Esophagus (tissue), 2 donors: ENCODE measurements around the gene OOSP3. TPM values are rescaled to one million over a fixed set of nuclear protein-coding genes. Genes with fewer than 3 reads are reported as not detected.
A peak's percentile ranks its signal among the peaks of the same experiment; 100 is the strongest.
"Not testable (repeated sequence)": the region's sequence is repeated elsewhere in the genome, so short reads cannot be mapped to it uniquely, and the experiment has no call there.

Source experiments
- H3K27ac ChIP-seq, 2 donors: one replicate each; pipeline ENCODE4 v1.5.1; 2013; ENCODE audit warnings: low read depth in 2 of 2, mild to moderate bottlenecking in 2 of 2, inconsistent platforms in 1 of 2, low read length in 1 of 2, moderate library complexity in 1 of 2
- H3K27me3 ChIP-seq, 2 donors: one replicate each; pipeline ENCODE4 v1.6.1; 2013; ENCODE audit warnings: low read length in 2 of 2, control low read depth in 1 of 2, mild to moderate bottlenecking in 1 of 2; ENCODE audit not compliant: insufficient read depth in 2 of 2, control insufficient read depth in 1 of 2
- H3K36me3 ChIP-seq, 2 donors: one replicate each; pipeline ENCODE4 v1.6.1; 2013; ENCODE audit warnings: low read length in 1 of 2; ENCODE audit not compliant: control insufficient read depth in 2 of 2, insufficient read depth in 2 of 2
- H3K4me1 ChIP-seq, 2 donors: one replicate each; pipeline ENCODE4 v1.6.1; 2013; ENCODE audit warnings: low read length in 1 of 2; ENCODE audit not compliant: control insufficient read depth in 2 of 2, insufficient read depth in 2 of 2
- H3K4me3 ChIP-seq, 2 donors: one replicate each; pipeline ENCODE4 v1.5.1; 2013; ENCODE audit warnings: low read length in 2 of 2, mild to moderate bottlenecking in 2 of 2, low read depth in 1 of 2, moderate library complexity in 1 of 2
- H3K9me3 ChIP-seq, 2 donors: one replicate each; pipeline ENCODE4 v1.6.1; 2013; ENCODE audit warnings: mild to moderate bottlenecking in 2 of 2, low read depth in 1 of 2, low read length in 1 of 2, moderate library complexity in 1 of 2; ENCODE audit not compliant: control insufficient read depth in 2 of 2, insufficient read depth in 1 of 2
- WGBS, 2 donors: extraction: QIAGEN DNeasy Blood & Tissue Kit; methylation state at CpG; one replicate each; pipeline ENCODE4 v1.1.7; 2013; 5-methylcytosine and 5-hydroxymethylcytosine counted together
- polyA plus RNA-seq, 2 donors: library from polyadenylated mRNA; stranded (reverse); fragments of 200-250 nt; gene quantifications; one replicate each; pipeline ENCODE4 v1.2.3, GENCODE V29; 2013
- donor health status: healthy with polysubstance abuse.
- donor health status: Bipolar disorder and iron deficiency.

Gene OOSP3
- polyA plus RNA-seq, 2 donors: not detected

DNA sequence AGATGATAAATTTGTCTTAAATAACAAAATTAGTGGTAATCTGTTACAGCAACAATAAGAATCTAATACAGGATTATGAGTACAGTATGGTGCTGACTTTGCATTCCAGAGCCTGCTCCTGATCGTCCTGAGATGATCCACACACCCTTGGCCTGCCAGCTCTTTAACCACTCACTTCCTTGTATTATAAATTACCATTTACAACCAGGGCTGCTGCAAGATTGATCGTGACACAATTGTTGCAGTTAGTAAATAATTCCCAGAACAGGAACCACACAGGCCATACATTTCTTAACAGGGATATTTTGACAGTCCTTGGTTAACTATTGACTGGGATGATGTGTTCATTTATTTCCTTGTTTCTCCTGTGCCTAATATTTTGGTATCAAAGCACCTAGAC is 29.5 kb upstream of the OOSP3 start:
- Histone ChIP-seq H3K4me1 (peaks cover 0 to 2% of the 10 kb centered on the region in 2 donors), H3K9me3 (no peaks in the 10 kb centered on the region), H3K4me3 (no peak overlapping the region), H3K36me3 (no peaks in the 10 kb centered on the region), H3K27ac (no peak overlapping the region), H3K27me3 (no peaks in the 10 kb centered on the region)
- 15% methylated on average over 2 of the region's 2 CpGs for WGBS, 2 donors

DNA sequence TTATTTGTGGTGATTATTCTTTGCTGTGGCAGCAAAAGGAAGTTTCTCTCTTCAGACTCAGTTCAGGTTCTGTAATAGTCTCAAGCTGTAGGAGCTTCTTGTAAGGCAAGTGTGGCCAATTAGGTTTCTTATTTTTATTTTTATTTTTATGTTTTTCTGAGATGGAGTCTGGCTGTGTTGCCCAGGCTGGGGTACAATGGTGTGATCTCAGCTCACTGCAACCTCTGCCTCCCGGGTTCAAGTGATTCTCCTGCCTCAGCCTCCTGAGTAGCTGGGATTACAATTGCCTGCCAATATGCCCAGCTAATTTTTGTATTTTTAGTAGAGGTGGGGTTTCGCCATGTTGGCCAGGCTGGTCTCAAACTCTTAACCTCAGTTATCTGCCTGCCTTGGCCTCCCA is 29.0 kb upstream of the OOSP3 start:
- H3K4me3 ChIP-seq, H3K4me1 ChIP-seq, H3K27ac ChIP-seq, H3K27me3 ChIP-seq, H3K9me3 ChIP-seq, H3K36me3 ChIP-seq: not testable (repeated sequence)
- 91 to 98% methylated on average over 2 of the region's 2 CpGs for WGBS, 2 donors

DNA sequence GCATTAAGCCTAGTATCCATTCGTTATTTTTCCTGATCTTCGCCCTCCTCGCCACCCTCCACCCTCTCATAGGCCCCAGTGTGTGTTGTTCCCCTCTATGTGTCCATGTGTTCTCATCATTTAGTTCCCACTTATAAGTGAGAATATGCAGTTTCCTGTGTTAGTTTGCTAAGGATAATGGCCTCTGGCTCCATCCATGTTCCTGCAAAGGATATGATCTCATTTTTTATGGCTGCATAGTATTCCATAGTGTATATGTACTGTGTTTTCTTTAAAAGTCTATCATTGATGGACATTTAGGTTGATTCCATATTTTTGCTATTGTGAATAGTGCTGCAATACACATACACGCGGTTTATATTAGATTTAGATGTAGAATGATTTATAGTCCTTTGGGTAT is 27.2 kb upstream of the OOSP3 start:
- H3K36me3 ChIP-seq, H3K27me3 ChIP-seq, H3K9me3 ChIP-seq, H3K27ac ChIP-seq, H3K4me1 ChIP-seq, H3K4me3 ChIP-seq: not testable (repeated sequence)
- WGBS, 2 donors: 89 to 90% methylated on average over 5 of the region's 5 CpGs

DNA sequence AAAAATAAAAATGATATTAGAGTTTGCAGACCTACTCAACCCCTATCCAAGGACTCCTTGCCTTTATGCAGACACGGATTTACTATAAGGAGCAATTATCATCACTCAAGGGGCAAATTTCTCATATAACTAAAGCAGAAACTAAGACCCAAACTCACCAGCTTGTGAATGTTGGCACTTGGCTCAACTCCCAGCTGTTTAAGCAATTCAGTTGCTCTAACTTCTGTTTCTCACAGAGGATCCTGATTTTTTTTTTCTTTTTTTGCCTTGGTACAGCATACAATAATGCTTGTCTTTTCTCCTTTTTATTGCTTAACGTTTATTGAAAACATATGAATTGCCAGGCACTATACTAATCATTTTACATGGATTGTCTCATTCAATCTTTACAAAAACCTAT is 23.7 kb upstream of the OOSP3 start:
- 44 to 65% methylated on average over 2 of the region's 2 CpGs for WGBS, 2 donors
- Histone ChIP-seq H3K4me3 (no peak overlapping the region), H3K9me3 (no peaks in the 10 kb centered on the region), H3K27ac (no peak overlapping the region), H3K27me3 (no peaks in the 10 kb centered on the region), H3K4me1 (no peaks in the 10 kb centered on the region), H3K36me3 (no peaks in the 10 kb centered on the region)

DNA sequence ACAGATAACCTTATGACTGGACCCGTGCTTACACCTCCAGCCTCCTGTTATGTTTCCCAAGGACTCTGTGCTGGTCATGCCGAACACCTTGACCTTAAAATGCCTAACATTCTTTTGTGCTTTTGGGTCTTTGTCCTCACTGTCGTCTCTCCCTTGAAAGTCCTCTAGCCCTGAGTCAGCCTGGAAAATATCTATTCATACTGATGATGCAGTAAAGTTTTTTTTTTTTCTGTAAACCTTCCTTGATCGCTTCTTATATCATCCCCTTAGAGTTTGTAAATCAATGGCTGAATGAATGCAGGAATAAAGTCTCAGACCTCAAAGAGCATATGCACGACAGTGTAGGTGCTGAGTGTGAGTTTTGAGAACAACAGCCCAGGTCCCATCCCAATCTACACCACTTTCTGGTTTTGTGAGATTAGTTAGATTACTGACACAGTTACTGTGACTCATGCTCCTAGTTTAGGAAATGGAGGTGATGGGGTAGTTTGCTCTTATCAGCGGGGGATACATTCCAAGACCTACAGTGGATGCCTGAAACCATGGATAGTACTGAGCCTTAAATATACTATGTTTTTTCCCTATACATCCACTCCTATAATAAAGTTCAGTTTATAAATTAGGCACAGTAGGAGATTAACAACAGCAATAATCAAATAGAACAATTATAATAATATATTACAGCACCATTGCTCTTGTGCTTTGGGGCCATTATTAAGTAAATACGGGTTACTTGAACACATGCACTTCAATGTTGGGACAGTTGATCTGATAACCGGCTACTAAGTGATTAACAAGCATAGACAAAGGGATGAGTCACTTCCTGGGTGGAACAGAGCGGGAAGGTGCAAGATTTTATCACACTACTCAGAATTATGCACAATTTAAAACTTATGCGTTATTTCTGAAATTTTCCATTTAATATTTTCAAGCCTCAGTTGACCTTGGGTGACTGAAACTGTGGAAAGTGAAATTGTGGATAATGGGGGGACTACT is 20.8 kb upstream of the OOSP3 start:
- Histone ChIP-seq H3K4me1 (no peaks in the 10 kb centered on the region), H3K36me3 (no peaks in the 10 kb centered on the region)
- WGBS, 2 donors: 56 to 61% methylated on average over 10 of the region's 10 CpGs

DNA sequence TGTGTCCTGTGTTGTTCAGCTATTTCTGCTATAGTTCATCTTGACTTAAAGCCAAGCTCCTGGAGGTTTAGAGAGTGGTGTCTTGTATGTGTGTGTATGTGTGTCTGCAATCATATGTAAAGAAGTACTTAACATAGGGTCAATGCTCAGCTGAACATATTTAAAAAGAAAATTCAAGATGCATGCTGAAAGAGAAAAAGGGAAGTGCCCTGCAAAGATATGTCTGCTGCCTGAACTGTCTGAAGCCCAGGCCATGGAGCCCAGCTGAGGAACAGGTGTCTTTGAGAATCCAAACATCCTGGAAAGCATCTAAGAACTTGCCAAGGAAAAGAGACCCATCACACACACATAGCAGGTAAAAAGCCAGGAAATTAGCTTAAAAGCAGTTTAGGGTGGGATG is 18.9 kb upstream of the OOSP3 start:
- Histone ChIP-seq H3K4me1 (no peaks in the 10 kb centered on the region), H3K9me3 (no peaks in the 10 kb centered on the region), H3K36me3 (no peaks in the 10 kb centered on the region), H3K27me3 (no peaks in the 10 kb centered on the region), H3K4me3 (no peak overlapping the region), H3K27ac (no peak overlapping the region)

More for the DNA sequence above, 20.8 kb upstream of the OOSP3 start:
- Histone ChIP-seq H3K4me3 (no peak overlapping the region), H3K27ac (no peak overlapping the region), H3K9me3 (no peaks in the 10 kb centered on the region), H3K27me3 (no peaks in the 10 kb centered on the region)

DNA sequence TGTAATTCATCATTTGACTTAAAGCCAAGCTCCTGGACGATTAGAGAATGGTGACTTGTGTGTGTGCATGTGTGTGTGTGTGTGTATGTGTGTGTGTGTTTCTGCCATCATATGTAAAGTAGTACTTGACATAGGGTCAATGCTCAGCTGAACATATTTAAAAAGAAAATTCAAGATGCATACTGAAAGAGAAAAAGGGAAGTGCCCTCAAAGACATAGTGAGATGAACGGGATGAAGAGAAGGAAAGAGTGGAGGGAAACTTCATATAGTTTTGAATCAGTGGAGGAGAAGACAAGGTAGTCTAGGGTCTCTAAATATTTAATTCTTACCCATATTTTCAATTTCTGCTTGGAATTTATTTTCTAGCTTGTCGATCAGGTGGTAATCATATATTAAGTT is 16.3 kb upstream of the OOSP3 start:
- H3K9me3 ChIP-seq: no peaks in the 10 kb centered on the region
- no peaks in the 10 kb centered on the region for H3K4me1 ChIP-seq
- H3K36me3 ChIP-seq: no peaks in the 10 kb centered on the region
- 66 to 79% methylated on average over 3 of the region's 3 CpGs for WGBS, 2 donors
- no peak overlapping the region for H3K27ac ChIP-seq
- H3K4me3 ChIP-seq: no peak overlapping the region
- H3K27me3 ChIP-seq: no peaks in the 10 kb centered on the region

DNA sequence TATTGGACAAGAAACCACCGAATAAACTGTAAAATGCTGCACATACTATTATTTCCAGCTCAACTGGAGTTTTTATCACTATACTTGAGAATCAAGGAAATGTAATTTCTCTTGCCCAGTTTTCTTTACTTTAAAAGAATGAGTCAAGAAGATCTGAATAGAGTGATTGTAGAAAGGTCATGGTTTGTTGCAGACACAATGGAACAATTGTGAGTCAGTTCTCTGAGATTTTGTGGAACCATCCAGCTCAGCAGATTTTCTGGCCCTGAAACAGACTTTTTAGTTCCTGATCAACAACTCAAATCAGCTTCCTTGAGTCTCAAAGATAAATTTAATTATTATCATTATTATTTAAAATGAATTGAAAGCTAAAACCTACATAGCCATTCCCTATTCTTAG is 13.6 kb upstream of the OOSP3 start:
- no peaks in the 10 kb centered on the region for H3K9me3 ChIP-seq
- H3K4me1 ChIP-seq: no peaks in the 10 kb centered on the region
- no peak overlapping the region for H3K4me3 ChIP-seq
- no peaks in the 10 kb centered on the region for H3K27me3 ChIP-seq
- peak overlapping the region in 1 of 2 donors; percentile 59 for H3K27ac ChIP-seq
- no peaks in the 10 kb centered on the region for H3K36me3 ChIP-seq
- WGBS, 2 donors: 66 to 70% methylated on average over 1 of the region's 1 CpG

DNA sequence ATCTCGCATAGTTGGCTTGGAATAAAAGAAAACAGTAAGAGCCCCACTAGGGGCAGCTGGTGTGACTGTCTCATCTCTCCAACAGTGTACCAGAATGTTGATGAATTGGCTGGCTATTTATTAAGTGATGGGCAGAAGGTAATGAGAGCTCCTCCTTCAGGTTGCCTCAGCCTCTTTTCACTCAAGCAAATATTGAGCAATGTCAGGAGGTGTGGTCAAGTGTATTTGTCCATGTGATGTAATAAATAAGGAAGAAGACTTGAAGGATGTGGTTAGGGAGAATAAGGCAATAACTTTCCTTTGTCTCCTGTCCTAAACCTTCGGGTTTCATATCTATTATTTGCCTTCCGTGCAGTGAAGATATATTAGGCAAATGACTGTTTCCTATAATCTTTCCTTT is 12.2 kb upstream of the OOSP3 start, which contains the start of gene TCN1:
TSS of gene TCN1 (minus strand) at position 91 of the 400 bp plus-strand sequence. CDS start at position 74, 17 bp downstream.
- peak within 1 kb of the TSS in 1 of 2 donors; percentile 59 for H3K27ac ChIP-seq
- WGBS, 2 donors: 68 to 72% methylated on average over 3 of the region's 3 CpGs

DNA sequence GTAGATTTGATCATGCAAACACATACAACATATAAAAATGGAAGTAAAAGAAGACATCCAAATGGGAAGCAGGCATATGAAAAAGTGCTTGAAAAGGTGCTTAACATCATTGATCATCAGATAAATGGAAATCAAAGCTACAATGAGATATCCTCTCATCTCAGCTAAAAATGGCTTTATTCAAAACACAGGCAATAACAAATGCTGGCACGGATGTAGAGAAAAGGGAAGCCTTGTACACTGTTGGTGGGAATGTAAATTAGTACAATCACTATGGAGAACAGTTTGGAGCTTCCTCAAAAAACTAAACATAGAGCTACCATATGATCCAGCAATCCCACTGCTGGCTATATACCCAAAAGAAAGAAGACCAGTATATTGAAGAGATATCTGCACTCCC is 11.7 kb upstream of the OOSP3 start:
- no peaks in the 10 kb centered on the region for H3K36me3 ChIP-seq
- H3K27ac ChIP-seq: no peak overlapping the region

More for the DNA sequence above, 12.2 kb upstream of the OOSP3 start, which contains the start of gene TCN1:
- H3K4me1 ChIP-seq: no peaks in the 10 kb centered on the region
- no peaks in the 10 kb centered on the region for H3K27me3 ChIP-seq
- H3K4me3 ChIP-seq: no peak within 1 kb of the TSS
- no peaks in the 10 kb centered on the region for H3K9me3 ChIP-seq
- no peaks in the 10 kb centered on the region for H3K36me3 ChIP-seq

More for the DNA sequence above, 11.7 kb upstream of the OOSP3 start:
- Histone ChIP-seq H3K4me3 (no peak overlapping the region), H3K27me3 (no peaks in the 10 kb centered on the region), H3K4me1 (no peaks in the 10 kb centered on the region), H3K9me3 (no peaks in the 10 kb centered on the region)
- 60 to 70% methylated on average over 1 of the region's 1 CpG for WGBS, 2 donors
